ENCODE results near the gene ZNF85.

GRCh38 chr19:20964798-20965197 lies 41.7 kb downstream of the ZNF85 start:
- TF ChIP-seq POLR2AphosphoS5 (IDR thresholded peaks at IDR 0.05; ENCODE audit: low read depth, low read length) (no peak), SIN3A (IDR thresholded peaks at IDR 0.05; ENCODE audit: borderline replicate concordance, insufficient read depth, low read length) (no peak)

Measured in PFSK-1 (cell line).